Activated naive CD4-positive, alpha-beta T cell treated with anti-CD3 and anti-CD28 coated beads, Interleukin-2, amount 10 ng/mL, durations not matched to agents 7 days and 5 days (primary cell): ENCODE measurements around the gene TCF12.

Source experiments
- CTCF ChIA-PET: fragments of 350-600 bp; sonication (Branson Sonifier 250); formaldehyde crosslinking; loops from one replicate; lab custom pipeline; 2021; ENCODE audit warnings: antibody characterized with exemption; lab: Charles Lee
- DNase-seq: peaks from one replicate; pipeline ENCODE4 v3.0.0-alpha.2; 2020
- H3K27ac Mint-ChIP-seq: one replicate; pipeline ENCODE4 v1.8.0; 2021; ENCODE audit warnings: mild to moderate bottlenecking, moderate library complexity, mixed read lengths
- H3K27me3 Mint-ChIP-seq: one replicate; pipeline ENCODE4 v1.8.0; 2021; ENCODE audit warnings: mild to moderate bottlenecking, mixed read lengths
- H3K36me3 Mint-ChIP-seq: one replicate; pipeline ENCODE4 v1.8.0; 2021; ENCODE audit warnings: mixed read lengths
- H3K4me1 Mint-ChIP-seq: one replicate; pipeline ENCODE4 v1.8.0; 2021; ENCODE audit warnings: mixed read lengths
- H3K4me3 Mint-ChIP-seq: one replicate; pipeline ENCODE4 v1.8.0; 2021; ENCODE audit warnings: mild to moderate bottlenecking, moderate library complexity, mixed read lengths
- H3K9me3 Mint-ChIP-seq: one replicate; pipeline ENCODE4 v1.8.0; 2021; ENCODE audit warnings: mixed read lengths

TCF12 gene

GRCh38 chr15:57190208-57190607 is 271.8 kb downstream of the TCF12 start:
- Mint-ChIP-seq H3K36me3 (peaks cover 17% of the 10 kb centered on the region), H3K27ac (no peak overlapping the region), H3K27me3 (no peaks in the 10 kb centered on the region), H3K4me3 (no peak overlapping the region), H3K9me3 (no peaks in the 10 kb centered on the region), H3K4me1 (no peaks in the 10 kb centered on the region)
- no peak for DNase-seq
- CTCF ChIA-PET, result interaction anchor here (1.2 kb wide), 1 partner anchor 9 kb away, joined by 3 read pairs; no protein-coding TSS in a partner anchor

- peaks cover 4% of the 10 kb centered on the region for H3K36me3 Mint-ChIP-seq
- no peak overlapping the region for H3K27ac Mint-ChIP-seq
- H3K4me3 Mint-ChIP-seq, result no peak overlapping the region
Observed at GRCh38 chr15:57193161-57193560, 274.7 kb downstream of the TCF12 start.

DNA sequence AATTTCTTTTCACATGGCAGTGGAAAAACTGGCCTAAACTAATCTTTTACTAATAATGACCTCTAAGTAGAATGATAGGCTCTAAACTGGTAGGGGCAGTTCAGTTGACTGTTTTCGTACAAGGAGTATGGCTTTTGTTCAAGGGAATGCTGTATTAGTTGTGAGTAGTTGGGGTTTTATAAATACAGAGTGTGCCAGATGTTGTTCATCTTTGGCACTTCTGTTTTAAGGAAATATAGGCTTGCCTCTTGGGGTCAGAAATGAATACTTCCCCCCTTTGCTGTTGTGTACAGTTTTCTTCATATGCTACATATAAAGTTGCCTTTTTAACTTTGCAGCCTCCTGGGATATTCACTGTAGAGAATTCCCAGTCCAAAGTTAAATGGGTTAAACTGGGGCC is 276.9 kb downstream of the TCF12 start:
- no peak for DNase-seq
- H3K36me3 Mint-ChIP-seq, result peaks cover 9% of the 10 kb centered on the region
- H3K4me3 Mint-ChIP-seq, result no peak overlapping the region
- H3K9me3 Mint-ChIP-seq, result no peaks in the 10 kb centered on the region
- H3K4me1 Mint-ChIP-seq, result no peaks in the 10 kb centered on the region
- H3K27me3 Mint-ChIP-seq, result no peaks in the 10 kb centered on the region
- CTCF ChIA-PET, result no interaction called here
- H3K27ac Mint-ChIP-seq, result no peak overlapping the region

More at GRCh38 chr15:57193161-57193560, 274.7 kb downstream of the TCF12 start:
- CTCF ChIA-PET, result no interaction called here
- Mint-ChIP-seq H3K9me3 (no peaks in the 10 kb centered on the region), H3K4me1 (no peaks in the 10 kb centered on the region), H3K27me3 (no peaks in the 10 kb centered on the region)
- DNase-seq, result no peak

DNA sequence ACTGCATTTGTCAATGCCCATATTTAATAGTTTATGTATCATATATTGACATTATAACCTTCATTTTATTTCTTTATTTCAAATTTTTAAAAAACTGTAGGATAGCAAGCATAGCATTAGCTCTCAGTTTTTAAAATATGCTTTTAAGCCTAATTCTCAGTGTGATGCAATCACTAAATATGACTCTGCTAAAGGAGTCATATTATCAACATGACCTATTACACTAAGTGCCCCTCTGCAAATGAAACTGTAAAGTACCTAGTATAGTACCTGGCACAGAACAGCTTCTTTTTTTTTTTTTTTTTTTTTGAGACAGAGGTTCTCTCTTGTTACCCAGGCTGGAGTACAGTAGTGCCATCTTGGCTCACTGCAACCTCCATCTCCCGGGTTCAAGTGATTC is 278.4 kb downstream of the TCF12 start:
- no peaks in the 10 kb centered on the region for H3K9me3 Mint-ChIP-seq
- peaks cover 9% of the 10 kb centered on the region for H3K36me3 Mint-ChIP-seq
- no peak overlapping the region for H3K27ac Mint-ChIP-seq
- H3K4me3 Mint-ChIP-seq, result no peak overlapping the region
- DNase-seq, result no peak
- H3K4me1 Mint-ChIP-seq, result no peaks in the 10 kb centered on the region
- no peaks in the 10 kb centered on the region for H3K27me3 Mint-ChIP-seq
- CTCF ChIA-PET, result no interaction called here

DNA sequence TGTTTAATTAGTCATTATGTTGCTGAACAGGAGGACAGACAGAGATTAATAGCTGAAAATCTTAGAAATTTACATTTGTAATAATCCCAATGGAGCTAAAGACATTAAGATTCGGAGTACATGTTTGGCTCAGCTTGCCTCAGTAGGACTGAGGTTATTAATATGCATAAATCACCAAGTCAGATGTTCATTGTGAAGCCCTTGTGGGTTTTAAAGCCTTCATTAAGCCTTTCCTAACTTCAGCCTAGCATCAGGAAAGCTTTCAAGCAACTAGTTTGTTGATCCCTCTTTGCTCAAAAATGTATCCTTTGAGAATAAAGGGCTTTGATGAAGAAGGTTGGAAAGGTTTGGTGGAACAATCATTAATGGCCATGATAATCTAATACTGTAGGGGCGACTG is 279.7 kb downstream of the TCF12 start:
- no peak overlapping the region for H3K27ac Mint-ChIP-seq

DNA sequence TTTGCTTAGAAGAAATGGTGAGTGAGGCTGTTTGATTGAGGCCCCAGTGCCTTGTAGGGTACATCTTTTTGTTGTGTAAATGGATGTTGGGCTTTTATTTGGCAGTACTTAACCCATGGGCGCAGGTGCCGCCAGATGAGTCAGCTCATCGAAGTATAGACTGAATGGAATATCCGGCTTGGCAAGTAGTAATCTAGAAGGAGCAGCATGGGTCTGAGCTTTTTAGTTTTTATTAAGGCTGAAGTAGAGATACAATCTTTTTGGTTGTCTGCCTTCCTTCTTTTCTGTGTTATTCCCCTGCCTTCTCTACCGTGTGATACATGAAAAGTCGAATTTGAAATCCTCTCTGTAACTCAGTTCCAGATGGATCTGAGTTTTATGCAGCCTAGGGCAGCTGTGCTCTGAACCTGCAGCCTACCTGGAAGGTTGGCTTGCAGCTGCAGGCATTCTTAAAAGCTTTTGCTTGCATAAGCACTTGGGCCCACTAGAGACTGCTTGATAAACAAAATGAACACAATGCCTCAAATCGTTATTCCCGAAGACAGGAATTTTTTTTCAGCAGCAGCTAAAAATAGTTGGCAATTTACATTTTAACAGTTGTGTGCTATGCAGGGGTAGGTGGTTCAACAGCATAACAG is 280.3 kb downstream of the TCF12 start:
- H3K9me3 Mint-ChIP-seq, result no peaks in the 10 kb centered on the region
- H3K27ac Mint-ChIP-seq, result no peak overlapping the region

More for the DNA sequence above, 279.7 kb downstream of the TCF12 start:
- H3K36me3 Mint-ChIP-seq, result peaks cover 6% of the 10 kb centered on the region
- H3K9me3 Mint-ChIP-seq, result no peaks in the 10 kb centered on the region
- no peaks in the 10 kb centered on the region for H3K4me1 Mint-ChIP-seq
- no peak for DNase-seq
- CTCF ChIA-PET, result no interaction called here
- H3K4me3 Mint-ChIP-seq, result no peak overlapping the region
- H3K27me3 Mint-ChIP-seq, result no peaks in the 10 kb centered on the region

DNA sequence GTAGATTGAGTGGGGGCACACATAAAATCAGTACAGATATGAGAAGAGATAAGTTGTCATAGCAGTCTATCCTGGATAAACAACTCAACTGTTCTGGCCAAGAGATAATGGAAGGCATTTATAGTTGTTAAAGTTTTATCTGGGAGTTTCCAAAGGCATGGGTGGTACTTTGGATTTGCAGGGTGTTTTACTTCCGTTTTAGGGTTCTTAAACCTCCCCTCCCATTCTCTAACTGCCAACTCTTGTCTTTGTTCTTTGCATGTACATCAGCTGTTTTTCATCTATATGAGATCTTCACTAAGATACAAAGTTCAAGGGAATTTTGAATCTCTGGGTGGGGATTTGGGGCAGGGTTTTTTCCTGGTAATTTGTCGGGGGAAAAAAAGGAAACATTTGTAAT is 283.1 kb downstream of the TCF12 start:
- no peak overlapping the region for H3K27ac Mint-ChIP-seq
- H3K36me3 Mint-ChIP-seq, result peaks cover 4% of the 10 kb centered on the region
- no peak for DNase-seq
- H3K4me3 Mint-ChIP-seq, result no peak overlapping the region
- CTCF ChIA-PET, result no interaction called here
- H3K9me3 Mint-ChIP-seq, result no peaks in the 10 kb centered on the region
- no peaks in the 10 kb centered on the region for H3K4me1 Mint-ChIP-seq
- H3K27me3 Mint-ChIP-seq, result no peaks in the 10 kb centered on the region

More for the DNA sequence above, 280.3 kb downstream of the TCF12 start:
- no peak overlapping the region for H3K4me3 Mint-ChIP-seq
- H3K36me3 Mint-ChIP-seq, result peaks cover 6% of the 10 kb centered on the region
- H3K4me1 Mint-ChIP-seq, result no peaks in the 10 kb centered on the region
- no peak for DNase-seq
- H3K27me3 Mint-ChIP-seq, result no peaks in the 10 kb centered on the region
- CTCF ChIA-PET, result interaction anchor here (0.9 kb wide), 1 partner anchor 8 kb away, joined by 3 read pairs; no protein-coding TSS in a partner anchor

DNA sequence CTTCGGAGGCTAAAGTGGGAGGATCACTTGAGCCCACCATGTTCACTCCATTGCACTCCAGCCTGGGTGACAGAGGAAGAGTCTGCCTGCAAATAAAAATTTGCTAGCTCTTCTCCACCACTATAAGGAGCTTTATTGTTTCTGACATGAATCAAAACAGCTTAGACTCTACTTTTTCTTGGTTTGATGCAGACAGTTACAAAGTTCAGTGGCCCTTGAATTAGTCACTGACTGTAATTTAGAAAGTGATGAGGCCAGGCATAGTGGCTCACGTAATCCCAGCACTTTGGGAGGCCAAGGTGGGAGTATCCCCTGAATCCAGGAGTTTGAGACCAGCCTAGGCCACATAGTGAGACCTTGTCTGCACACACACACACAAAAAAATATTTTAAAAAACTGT is 285.5 kb downstream of the TCF12 start:
- H3K27me3 Mint-ChIP-seq, result no peaks in the 10 kb centered on the region
- no peak overlapping the region for H3K27ac Mint-ChIP-seq
- H3K36me3 Mint-ChIP-seq, result no peaks in the 10 kb centered on the region
- no peak for DNase-seq
- no peaks in the 10 kb centered on the region for H3K9me3 Mint-ChIP-seq
- CTCF ChIA-PET, result no interaction called here
- no peak overlapping the region for H3K4me3 Mint-ChIP-seq
- no peaks in the 10 kb centered on the region for H3K4me1 Mint-ChIP-seq

DNA sequence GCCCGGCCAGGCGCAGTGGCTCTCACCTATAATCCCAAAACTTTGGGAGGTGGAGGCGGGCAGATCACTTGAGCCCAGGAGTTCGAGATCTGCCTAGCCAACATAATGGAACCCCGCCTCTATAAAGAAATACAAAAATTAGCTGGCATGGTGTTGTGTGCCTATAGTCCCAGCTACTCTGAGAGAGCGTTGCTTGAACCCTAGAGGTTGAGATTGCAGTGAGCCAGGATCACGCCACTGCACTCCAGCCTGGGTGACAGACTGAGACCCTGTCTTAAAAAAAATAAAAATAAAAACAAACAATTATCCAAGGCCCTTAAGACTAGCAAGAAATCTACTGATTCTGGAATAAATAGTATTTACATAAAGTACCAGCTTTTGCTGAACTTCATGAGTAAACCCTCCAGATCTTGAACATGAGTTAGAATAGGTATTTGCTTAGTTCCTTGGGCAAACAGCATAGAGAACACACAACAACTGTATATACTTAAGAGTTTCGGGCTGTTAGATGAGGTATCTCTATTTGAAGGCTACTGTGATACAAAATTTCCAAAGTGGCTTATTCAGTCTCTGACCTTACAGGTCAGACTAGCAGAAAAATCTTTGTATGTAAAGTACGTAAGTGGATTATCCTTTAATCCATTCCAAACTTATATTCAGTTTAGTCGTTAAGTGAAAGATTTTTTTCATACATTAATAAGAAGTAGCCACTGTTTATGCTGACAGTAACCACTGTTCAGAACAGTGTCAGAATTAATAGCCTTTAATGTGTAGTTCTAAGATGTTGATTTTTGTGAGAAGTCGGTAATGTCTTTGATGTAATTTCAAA is 286.8 kb downstream of the TCF12 start:
- CTCF ChIA-PET, result no interaction called here
- Mint-ChIP-seq H3K4me1 (no peaks in the 10 kb centered on the region), H3K9me3 (no peaks in the 10 kb centered on the region)

DNA sequence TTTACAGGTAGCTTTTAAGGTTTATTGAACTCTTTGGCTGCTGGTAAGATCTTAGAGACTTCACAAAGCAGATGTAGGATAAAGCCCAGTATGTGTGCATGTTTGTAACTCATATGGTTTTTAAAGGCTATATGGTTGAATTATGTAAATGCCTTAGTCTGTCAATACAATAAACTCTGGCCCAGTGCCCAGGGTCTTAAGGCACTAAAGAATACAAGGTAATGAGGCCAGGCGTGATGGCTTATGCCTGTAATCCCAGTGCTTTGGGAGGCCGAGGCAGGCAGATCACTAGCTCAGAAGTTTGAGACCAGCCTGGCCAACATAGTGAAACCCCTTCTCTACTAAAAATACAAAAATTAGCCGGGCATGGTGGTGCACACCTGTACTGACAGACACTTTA is 287.6 kb downstream of the TCF12 start:
- no peak for DNase-seq
- no peak overlapping the region for H3K27ac Mint-ChIP-seq
- H3K9me3 Mint-ChIP-seq, result no peaks in the 10 kb centered on the region
- no peak overlapping the region for H3K4me3 Mint-ChIP-seq
- H3K27me3 Mint-ChIP-seq, result no peaks in the 10 kb centered on the region
- no peaks in the 10 kb centered on the region for H3K36me3 Mint-ChIP-seq
- H3K4me1 Mint-ChIP-seq, result no peaks in the 10 kb centered on the region
- CTCF ChIA-PET, result no interaction called here

More for the DNA sequence above, 286.8 kb downstream of the TCF12 start:
- no peak for DNase-seq
- H3K27me3 Mint-ChIP-seq, result no peaks in the 10 kb centered on the region
- no peaks in the 10 kb centered on the region for H3K36me3 Mint-ChIP-seq
- H3K27ac Mint-ChIP-seq, result no peak overlapping the region
- no peak overlapping the region for H3K4me3 Mint-ChIP-seq

DNA sequence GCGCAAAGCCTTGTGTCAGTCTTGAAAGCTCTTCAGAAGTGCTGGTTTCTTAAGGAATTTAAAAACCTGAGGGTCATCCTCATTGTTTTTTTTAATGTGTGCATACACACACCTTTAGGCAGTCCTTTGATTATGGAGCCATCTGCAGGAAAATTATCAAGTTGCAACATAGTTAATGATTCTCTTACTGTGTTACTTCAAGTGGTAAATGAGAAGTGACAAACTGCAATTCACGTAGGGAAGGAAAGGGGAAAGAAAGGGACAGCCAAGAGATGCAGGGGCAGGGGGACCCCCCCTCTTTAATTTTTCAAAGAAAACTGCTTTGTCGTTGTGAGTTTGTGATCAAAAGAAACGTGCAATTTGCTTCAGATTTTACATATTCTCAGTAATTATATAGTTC is 295.4 kb downstream of the TCF12 start:
- no peak overlapping the region for H3K4me3 Mint-ChIP-seq
- no peak for DNase-seq
- H3K9me3 Mint-ChIP-seq, result no peaks in the 10 kb centered on the region
- CTCF ChIA-PET, result interaction anchor here (0.6 to 2.8 kb wide), 9 partner anchors 60 to 1581 kb away, joined by 3 to 17 read pairs (median 3); no protein-coding TSS in a partner anchor
- H3K27me3 Mint-ChIP-seq, result no peaks in the 10 kb centered on the region
- H3K36me3 Mint-ChIP-seq, result no peaks in the 10 kb centered on the region
- H3K27ac Mint-ChIP-seq, result no peak overlapping the region
- peaks cover 5% of the 10 kb centered on the region for H3K4me1 Mint-ChIP-seq

- DNase-seq, result no peak
- Mint-ChIP-seq H3K27me3 (no peaks in the 10 kb centered on the region), H3K27ac (no peak overlapping the region), H3K4me3 (no peak overlapping the region), H3K36me3 (no peaks in the 10 kb centered on the region), H3K9me3 (no peaks in the 10 kb centered on the region), H3K4me1 (peaks cover 5% of the 10 kb centered on the region)
- CTCF ChIA-PET, result interaction anchor here (0.7 to 0.9 kb wide), 2 partner anchors 68 to 91 kb away, joined by 3 to 6 read pairs; no protein-coding TSS in a partner anchor
Observed at GRCh38 chr15:57215326-57215725, 296.9 kb downstream of the TCF12 start.

DNA sequence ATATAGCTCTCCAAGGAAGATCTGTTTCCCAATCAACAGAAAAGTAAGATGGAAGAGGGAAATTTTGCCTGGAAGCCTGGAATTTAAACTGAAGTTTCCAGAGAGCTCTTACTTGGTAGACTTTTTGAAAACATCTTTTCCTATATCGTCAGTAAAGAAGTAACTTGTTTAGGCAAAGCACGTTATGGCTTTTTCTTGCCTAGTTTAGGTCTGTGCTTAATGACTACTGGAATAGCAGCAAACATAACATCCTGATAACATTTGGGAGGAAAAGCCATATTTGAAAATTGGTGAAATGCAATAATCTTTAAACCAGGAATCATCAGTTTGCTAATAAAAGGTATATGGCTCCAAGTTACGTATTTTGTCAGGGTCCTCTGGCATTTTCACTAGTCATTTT is 297.4 kb downstream of the TCF12 start:
- no peak for DNase-seq
- Mint-ChIP-seq H3K9me3 (no peaks in the 10 kb centered on the region), H3K27ac (no peak overlapping the region), H3K4me1 (peaks cover 5% of the 10 kb centered on the region), H3K36me3 (no peaks in the 10 kb centered on the region), H3K4me3 (no peak overlapping the region), H3K27me3 (no peaks in the 10 kb centered on the region)
- CTCF ChIA-PET, result interaction anchor here (0.7 to 0.9 kb wide), 2 partner anchors 69 to 90 kb away, joined by 3 to 6 read pairs; no protein-coding TSS in a partner anchor

GRCh38 chr15:57216288-57216687 is 297.8 kb downstream of the TCF12 start:
- H3K27ac Mint-ChIP-seq, result no peak overlapping the region
- no peak overlapping the region for H3K4me3 Mint-ChIP-seq
- peaks cover 5% of the 10 kb centered on the region for H3K4me1 Mint-ChIP-seq
- no peaks in the 10 kb centered on the region for H3K36me3 Mint-ChIP-seq
- DNase-seq, result no peak
- CTCF ChIA-PET, result interaction anchor here (0.7 to 0.9 kb wide), 2 partner anchors 69 to 90 kb away, joined by 3 to 6 read pairs; no protein-coding TSS in a partner anchor
- H3K27me3 Mint-ChIP-seq, result no peaks in the 10 kb centered on the region
- H3K9me3 Mint-ChIP-seq, result no peaks in the 10 kb centered on the region
